ENCODE results near the gene OR2AG1. TPM values are rescaled to one million over a fixed set of nuclear protein-coding genes. Genes with fewer than 3 reads are reported as not detected.
A peak's percentile ranks its signal among the peaks of the same experiment; 100 is the strongest.

Gene OR2AG1
- polyA plus RNA-seq, 3 donors = not detected

DNA sequence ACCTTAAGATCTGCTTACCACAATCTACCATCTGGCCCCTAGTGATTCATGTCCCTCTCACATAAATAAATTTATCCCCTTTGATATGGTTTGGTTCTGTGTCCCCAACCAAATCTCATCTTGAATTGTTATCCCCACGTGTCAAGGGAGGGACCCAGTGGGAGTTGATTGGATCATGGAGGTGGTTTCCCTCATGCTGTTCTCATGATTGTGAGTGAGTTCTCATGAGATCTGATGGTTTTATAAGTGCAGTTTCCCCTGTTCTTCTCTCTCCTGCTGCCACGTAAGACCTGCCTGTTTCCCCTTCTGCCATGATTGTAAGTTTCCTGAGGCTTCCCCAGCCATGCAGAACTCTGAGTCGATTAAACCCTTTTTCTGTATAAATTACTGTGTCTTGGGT lies 48.2 kb upstream of the OR2AG1 start:
- H3K9me3 ChIP-seq (replicated peaks in 1 of 2; ENCODE audit: control insufficient read depth in 1 of 2, insufficient read depth in 1 of 2, low read length in 2 of 2) = peaks cover 0 to 4% of the 10 kb centered on the region in 2 donors
- peaks cover 23% of the 10 kb centered on the region for H3K79me2 ChIP-seq (ENCODE audit: insufficient read depth, low read length)
- peaks cover 8 to 14% of the 10 kb centered on the region in 2 donors for H3K36me3 ChIP-seq (replicated peaks in 1 of 2; ENCODE audit: control insufficient read depth in 1 of 2, insufficient read depth in 2 of 2, low read length in 2 of 2)
- peaks cover 21 to 39% of the 10 kb centered on the region in 2 donors for H3K4me1 ChIP-seq (ENCODE audit: control insufficient read depth in 1 of 2, insufficient read depth in 2 of 2, low read length in 2 of 2)
- peaks cover 61% of the 10 kb centered on the region for H4K20me1 ChIP-seq (ENCODE audit: insufficient read depth, low read length)
- intact Hi-C loops (cut with micrococcal nuclease) = no loop called here
- no peak overlapping the region for H3K9ac ChIP-seq (ENCODE audit: insufficient read depth, low read length, poor library complexity, severe bottlenecking)
- Mint-ChIP-seq H3K4me3 (no peak overlapping the region), H3K9me3 (peaks cover 0 to 5% (median 2%) of the 10 kb centered on the region in 7 donors), H3K27ac (peak overlapping the region in 1 of 7 donors; percentile 59), H3K36me3 (peaks cover 19 to 25% of the 10 kb centered on the region in 2 donors), H3K4me1 (peaks cover 48% of the 10 kb centered on the region), H3K27me3 (ENCODE audit: low read depth in 3 of 3) (no peaks in the 10 kb centered on the region)
- no peaks in the 10 kb centered on the region for H3K27me3 ChIP-seq (ENCODE audit: control insufficient read depth in 2 of 2, insufficient read depth in 2 of 2, low read length in 2 of 2)
- no peak overlapping the region for H3K4me3 ChIP-seq (replicated peaks in 1 of 3; ENCODE audit: low read depth in 2 of 3, low read length in 3 of 3)
- H3K27ac ChIP-seq (ENCODE audit: low read depth in 1 of 2, low read length in 2 of 2) = no peak overlapping the region
- H2AFZ ChIP-seq (ENCODE audit: insufficient read depth, low read depth, low read length, poor library complexity, severe bottlenecking) = no peak overlapping the region
- TF ChIP-seq, protein P1, sequence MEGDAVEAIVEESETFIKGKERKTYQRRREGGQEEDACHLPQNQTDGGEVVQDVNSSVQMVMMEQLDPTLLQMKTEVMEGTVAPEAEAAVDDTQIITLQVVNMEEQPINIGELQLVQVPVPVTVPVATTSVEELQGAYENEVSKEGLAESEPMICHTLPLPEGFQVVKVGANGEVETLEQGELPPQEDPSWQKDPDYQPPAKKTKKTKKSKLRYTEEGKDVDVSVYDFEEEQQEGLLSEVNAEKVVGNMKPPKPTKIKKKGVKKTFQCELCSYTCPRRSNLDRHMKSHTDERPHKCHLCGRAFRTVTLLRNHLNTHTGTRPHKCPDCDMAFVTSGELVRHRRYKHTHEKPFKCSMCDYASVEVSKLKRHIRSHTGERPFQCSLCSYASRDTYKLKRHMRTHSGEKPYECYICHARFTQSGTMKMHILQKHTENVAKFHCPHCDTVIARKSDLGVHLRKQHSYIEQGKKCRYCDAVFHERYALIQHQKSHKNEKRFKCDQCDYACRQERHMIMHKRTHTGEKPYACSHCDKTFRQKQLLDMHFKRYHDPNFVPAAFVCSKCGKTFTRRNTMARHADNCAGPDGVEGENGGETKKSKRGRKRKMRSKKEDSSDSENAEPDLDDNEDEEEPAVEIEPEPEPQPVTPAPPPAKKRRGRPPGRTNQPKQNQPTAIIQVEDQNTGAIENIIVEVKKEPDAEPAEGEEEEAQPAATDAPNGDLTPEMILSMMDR (IDR thresholded peaks at IDR 0.05) = no peak
- no peak for DNase-seq
- WGBS (ENCODE audit: insufficient coverage) = no CpG with 5 or more reads among the region's 3 CpGs
- no peak overlapping the region for H3K4me2 ChIP-seq (replicated peaks; ENCODE audit: extremely low read depth, low read length, poor library complexity, severe bottlenecking)

DNA sequence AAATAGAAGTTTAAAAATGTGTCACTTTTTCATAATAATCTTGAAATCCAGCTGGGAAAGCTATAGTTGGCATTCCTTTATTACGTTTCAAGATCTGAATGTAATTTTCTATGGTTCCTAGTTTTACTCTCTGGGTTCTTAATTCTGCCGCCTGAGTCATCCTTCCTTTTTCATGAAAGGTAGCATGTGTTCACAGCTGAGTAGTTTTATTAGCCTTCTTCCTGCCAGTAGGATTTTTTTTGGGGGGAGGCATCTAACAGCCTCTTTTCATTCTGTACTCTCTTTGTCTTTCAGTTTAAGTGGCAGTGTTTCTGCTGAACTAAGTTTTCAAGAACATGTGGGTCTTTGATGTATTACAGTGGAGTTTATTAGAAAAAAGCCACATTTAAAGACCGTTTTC lies 47.5 kb upstream of the OR2AG1 start:
- H3K9me3 Mint-ChIP-seq = peaks cover 0 to 5% (median 2%) of the 10 kb centered on the region in 7 donors
- peaks cover 48% of the 10 kb centered on the region for H3K4me1 Mint-ChIP-seq
- H3K79me2 ChIP-seq (ENCODE audit: insufficient read depth, low read length) = peaks cover 27% of the 10 kb centered on the region
- TF ChIP-seq, protein P1 (IDR thresholded peaks at IDR 0.05) = no peak
- H4K20me1 ChIP-seq (ENCODE audit: insufficient read depth, low read length) = peaks cover 60% of the 10 kb centered on the region
- no peak overlapping the region for H3K4me3 ChIP-seq (replicated peaks in 1 of 3; ENCODE audit: low read depth in 2 of 3, low read length in 3 of 3)
- peaks cover 0 to 4% of the 10 kb centered on the region in 2 donors for H3K9me3 ChIP-seq (replicated peaks in 1 of 2; ENCODE audit: control insufficient read depth in 1 of 2, insufficient read depth in 1 of 2, low read length in 2 of 2)
- H3K27ac ChIP-seq (ENCODE audit: low read depth in 1 of 2, low read length in 2 of 2) = peak overlapping the region in 1 of 2 donors; percentile 54
- peak overlapping the region in 3 of 7 donors; percentile 5 to 51 (median 45) for H3K27ac Mint-ChIP-seq
- H2AFZ ChIP-seq (ENCODE audit: insufficient read depth, low read depth, low read length, poor library complexity, severe bottlenecking) = no peak overlapping the region
- WGBS (ENCODE audit: insufficient coverage) = 0% methylated on average over 1 of the region's 3 CpGs
- peaks cover 0 to under 1% (median 0%) of the 10 kb centered on the region in 3 donors for H3K27me3 Mint-ChIP-seq (ENCODE audit: low read depth in 3 of 3)
- no peak overlapping the region for H3K4me3 Mint-ChIP-seq
- H3K36me3 Mint-ChIP-seq = peaks cover 21 to 32% of the 10 kb centered on the region in 2 donors
- H3K4me1 ChIP-seq (ENCODE audit: control insufficient read depth in 1 of 2, insufficient read depth in 2 of 2, low read length in 2 of 2) = peaks cover 21 to 39% of the 10 kb centered on the region in 2 donors
- H3K9ac ChIP-seq (ENCODE audit: insufficient read depth, low read length, poor library complexity, severe bottlenecking) = no peak overlapping the region
- intact Hi-C loops (cut with micrococcal nuclease) = no loop called here
- H3K27me3 ChIP-seq (ENCODE audit: control insufficient read depth in 2 of 2, insufficient read depth in 2 of 2, low read length in 2 of 2) = no peaks in the 10 kb centered on the region
- H3K36me3 ChIP-seq (replicated peaks in 1 of 2; ENCODE audit: control insufficient read depth in 1 of 2, insufficient read depth in 2 of 2, low read length in 2 of 2) = peaks cover 8 to 19% of the 10 kb centered on the region in 2 donors
- peak in 2 of 3 donors; percentile 14 to 48 for DNase-seq
- H3K4me2 ChIP-seq (replicated peaks; ENCODE audit: extremely low read depth, low read length, poor library complexity, severe bottlenecking) = peak overlapping the region; percentile 19
